MM.1S (cell line): ENCODE data around the gene ADCK2.

Experiments used
- DNase-seq: peaks from one replicate; pipeline ENCODE4 v3.0.0-alpha.2; 2015
- H2AFZ ChIP-seq: fragments of 300-600 bp; sonication (generic); 2 replicates; pipeline ENCODE4 v1.6.0; 2016; ENCODE audit warnings: antibody characterized with exemption, low read length
- H3F3A ChIP-seq: fragments of 300-600 bp; sonication (generic); 2 replicates; pipeline ENCODE4 v1.6.1; 2016; ENCODE audit warnings: mild to moderate bottlenecking, antibody characterized with exemption, low read length, moderate library complexity, mixed read lengths; ENCODE audit not compliant: insufficient read depth
- H3K27ac ChIP-seq: fragments of 300-600 bp; sonication (generic); 2 replicates; pipeline ENCODE4 v1.5.1; 2016; ENCODE audit warnings: mild to moderate bottlenecking, low read length
- H3K27me3 ChIP-seq: fragments of 300-600 bp; sonication (generic); replicated peaks from 2 replicates; pipeline ENCODE4 v1.6.0; 2016; ENCODE audit warnings: low read length; ENCODE audit not compliant: insufficient read depth
- H3K36me3 ChIP-seq: fragments of 300-600 bp; sonication (generic); replicated peaks from 2 replicates; pipeline ENCODE4 v1.6.1; 2016; ENCODE audit warnings: mild to moderate bottlenecking, low read length, mixed read lengths; ENCODE audit not compliant: insufficient read depth
- H3K4me1 ChIP-seq: fragments of 300-600 bp; sonication (generic); 2 replicates; pipeline ENCODE4 v1.6.1; 2016; ENCODE audit warnings: low read length, mixed read lengths
- H3K4me2 ChIP-seq: fragments of 300-600 bp; sonication (generic); 2 replicates; pipeline ENCODE4 v1.6.0; 2016; ENCODE audit warnings: low read depth, low read length
- H3K4me3 ChIP-seq: fragments of 300-600 bp; sonication (generic); 2 replicates; pipeline ENCODE4 v1.5.1; 2016; ENCODE audit warnings: low read length, mixed read lengths
- H3K79me2 ChIP-seq: fragments of 300-600 bp; sonication (generic); 2 replicates; pipeline ENCODE4 v1.6.1; 2016; ENCODE audit warnings: mixed run types, low read length, mixed read lengths
- H3K9ac ChIP-seq: fragments of 300-600 bp; sonication (generic); 2 replicates; pipeline ENCODE4 v1.6.1; 2016; ENCODE audit warnings: low read length, mixed read lengths
- H3K9me2 ChIP-seq: fragments of 300-600 bp; sonication (generic); replicated peaks from 2 replicates; pipeline ENCODE4 v1.6.1; 2016; ENCODE audit warnings: mild to moderate bottlenecking, low read length, mixed read lengths; ENCODE audit not compliant: insufficient read depth
- H3K9me3 ChIP-seq: fragments of 300-600 bp; sonication (generic); replicated peaks from 2 replicates; pipeline ENCODE4 v1.6.1; 2016; ENCODE audit warnings: mild to moderate bottlenecking, low read length, mixed read lengths; ENCODE audit not compliant: insufficient read depth
- H4K20me1 ChIP-seq: fragments of 300-600 bp; sonication (generic); 2 replicates; pipeline ENCODE4 v1.6.1; 2016; ENCODE audit warnings: mild to moderate bottlenecking, low read length, moderate library complexity, mixed read lengths; ENCODE audit not compliant: insufficient read depth
- EZH2 ChIP-seq: fragments of 300-600 bp; sonication (generic); optimal IDR thresholded peaks from 2 replicates; pipeline ENCODE3; 2017; ENCODE audit warnings: low read depth, mild to moderate bottlenecking, antibody characterized with exemption, low read length, mixed read lengths
- EZH2phosphoT487 ChIP-seq: fragments of 300-600 bp; sonication (generic); IDR thresholded peaks from 2 replicates; pipeline ENCODE4 v1.6.1; 2018; ENCODE audit warnings: antibody characterized with exemption, low read length
- TF ChIP-seq, protein P1 (sequence below): fragments of 300-600 bp; sonication (generic); IDR thresholded peaks from 2 replicates; pipeline ENCODE4 v1.5.1; 2016; ENCODE audit warnings: antibody characterized with exemption, low read length, mixed read lengths

The ADCK2 gene

DNA sequence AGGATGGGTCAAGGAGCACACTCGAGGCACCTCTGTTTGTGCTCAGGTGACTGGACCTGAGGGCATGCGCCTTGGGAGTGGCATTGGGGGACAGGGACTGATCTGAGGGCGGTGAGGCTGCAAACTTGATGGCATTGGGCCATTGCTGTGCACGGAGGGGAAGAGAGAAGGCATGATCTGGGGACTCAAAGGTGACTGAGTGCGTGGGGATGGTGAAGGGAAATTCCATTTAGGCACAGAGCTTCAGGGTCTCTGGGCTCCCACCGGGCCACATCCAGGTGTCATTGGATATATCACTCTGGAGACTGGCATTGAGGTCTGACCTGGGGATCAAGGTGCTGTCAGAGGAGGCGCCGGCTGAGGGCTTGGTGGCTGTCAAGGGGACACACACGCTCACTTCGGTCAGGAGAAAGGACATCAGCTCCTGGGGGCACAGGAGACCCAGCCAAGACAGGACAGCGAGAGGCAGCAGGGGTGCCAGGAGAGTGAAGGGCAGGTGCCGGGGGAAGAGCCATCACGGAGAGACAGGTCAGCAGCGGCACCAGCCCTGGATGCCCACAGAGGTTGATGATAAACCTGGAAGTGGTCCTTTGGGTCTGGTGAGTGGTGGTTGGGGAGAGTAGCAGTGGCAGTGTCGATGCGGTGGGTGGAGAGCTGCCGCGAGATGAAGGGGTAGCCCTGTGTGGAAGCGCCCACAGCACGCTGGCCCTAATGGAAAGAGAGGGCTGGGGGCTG lies 5.5 kb downstream of the ADCK2 start:
- Histone ChIP-seq H3K9me3 (no peaks in the 10 kb centered on the region), H3K27me3 (no peaks in the 10 kb centered on the region), H3K9me2 (no peaks in the 10 kb centered on the region), H3F3A (peaks cover 28% of the 10 kb centered on the region), H3K79me2 (no peaks in the 10 kb centered on the region), H2AFZ (no peak overlapping the region), H3K27ac (no peak overlapping the region), H4K20me1 (no peaks in the 10 kb centered on the region), H3K4me1 (peaks cover 33% of the 10 kb centered on the region), H3K36me3 (no peaks in the 10 kb centered on the region), H3K4me3 (no peak overlapping the region), H3K4me2 (no peak overlapping the region), H3K9ac (no peak overlapping the region)
- no peak for DNase-seq
- TF ChIP-seq, protein P1, sequence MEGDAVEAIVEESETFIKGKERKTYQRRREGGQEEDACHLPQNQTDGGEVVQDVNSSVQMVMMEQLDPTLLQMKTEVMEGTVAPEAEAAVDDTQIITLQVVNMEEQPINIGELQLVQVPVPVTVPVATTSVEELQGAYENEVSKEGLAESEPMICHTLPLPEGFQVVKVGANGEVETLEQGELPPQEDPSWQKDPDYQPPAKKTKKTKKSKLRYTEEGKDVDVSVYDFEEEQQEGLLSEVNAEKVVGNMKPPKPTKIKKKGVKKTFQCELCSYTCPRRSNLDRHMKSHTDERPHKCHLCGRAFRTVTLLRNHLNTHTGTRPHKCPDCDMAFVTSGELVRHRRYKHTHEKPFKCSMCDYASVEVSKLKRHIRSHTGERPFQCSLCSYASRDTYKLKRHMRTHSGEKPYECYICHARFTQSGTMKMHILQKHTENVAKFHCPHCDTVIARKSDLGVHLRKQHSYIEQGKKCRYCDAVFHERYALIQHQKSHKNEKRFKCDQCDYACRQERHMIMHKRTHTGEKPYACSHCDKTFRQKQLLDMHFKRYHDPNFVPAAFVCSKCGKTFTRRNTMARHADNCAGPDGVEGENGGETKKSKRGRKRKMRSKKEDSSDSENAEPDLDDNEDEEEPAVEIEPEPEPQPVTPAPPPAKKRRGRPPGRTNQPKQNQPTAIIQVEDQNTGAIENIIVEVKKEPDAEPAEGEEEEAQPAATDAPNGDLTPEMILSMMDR, result no peak
- TF ChIP-seq EZH2phosphoT487 (no peak), EZH2 (no peak)

DNA sequence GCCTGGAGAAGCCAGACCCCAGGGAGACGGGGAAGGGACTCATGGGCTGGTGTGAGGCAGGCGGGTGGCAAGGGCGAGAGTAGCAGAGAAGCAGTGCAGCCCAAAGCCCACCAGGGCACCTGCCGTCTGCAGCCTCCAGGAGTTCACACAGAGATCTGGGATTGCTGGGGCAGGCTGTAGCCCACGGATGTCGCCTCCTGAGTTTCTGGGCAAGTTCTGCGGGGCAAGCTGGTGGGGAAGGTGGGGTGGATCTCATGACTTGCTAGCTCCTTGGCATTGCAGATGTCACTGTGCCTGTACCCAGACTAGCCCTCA lies 6.0 kb downstream of the ADCK2 start:
- Histone ChIP-seq H3K36me3 (no peaks in the 10 kb centered on the region), H3K9me3 (no peaks in the 10 kb centered on the region), H2AFZ (no peak overlapping the region), H3K9ac (no peak overlapping the region), H3F3A (peaks cover 23% of the 10 kb centered on the region), H4K20me1 (no peaks in the 10 kb centered on the region), H3K4me1 (peaks cover 31% of the 10 kb centered on the region), H3K27me3 (no peaks in the 10 kb centered on the region), H3K4me2 (no peak overlapping the region), H3K9me2 (no peaks in the 10 kb centered on the region), H3K27ac (no peak overlapping the region), H3K4me3 (no peak overlapping the region), H3K79me2 (no peaks in the 10 kb centered on the region)
- DNase-seq, result no peak
- no peak for TF ChIP-seq EZH2
- TF ChIP-seq, protein P1, result no peak
- TF ChIP-seq EZH2phosphoT487, result no peak

DNA sequence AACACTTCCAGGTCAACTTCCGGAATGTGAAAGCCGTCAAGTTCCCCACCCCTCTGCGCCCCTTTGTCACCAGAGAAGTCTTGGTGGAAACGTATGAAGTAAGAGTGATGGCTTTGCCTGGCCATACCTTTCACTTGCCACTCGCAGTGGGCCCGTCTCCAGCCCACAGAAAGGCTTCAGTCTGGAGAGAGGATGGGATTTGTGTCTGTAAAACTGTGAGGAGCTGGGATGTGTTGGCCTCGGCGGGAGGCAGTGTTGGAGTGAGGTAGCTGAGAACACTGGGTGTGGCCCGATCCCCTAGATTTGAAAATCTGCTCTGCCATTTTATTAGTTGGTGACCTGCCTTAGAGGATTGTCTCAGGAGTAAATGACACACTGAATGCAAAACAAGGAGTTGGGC lies 6.4 kb downstream of the ADCK2 start:
- Histone ChIP-seq H3K27ac (no peak overlapping the region), H3K27me3 (no peaks in the 10 kb centered on the region), H3K4me2 (no peak overlapping the region), H3K9ac (no peak overlapping the region), H3K4me1 (peaks cover 27% of the 10 kb centered on the region), H3F3A (peaks cover 19% of the 10 kb centered on the region), H3K9me2 (no peaks in the 10 kb centered on the region), H3K79me2 (no peaks in the 10 kb centered on the region), H3K9me3 (no peaks in the 10 kb centered on the region), H4K20me1 (no peaks in the 10 kb centered on the region), H2AFZ (no peak overlapping the region), H3K4me3 (no peak overlapping the region), H3K36me3 (no peaks in the 10 kb centered on the region)
- DNase-seq, result no peak
- TF ChIP-seq, protein P1, result no peak
- TF ChIP-seq EZH2phosphoT487 (no peak), EZH2 (no peak)
